Epithelial cell of proximal tubule (primary cell): ENCODE data around the gene IKZF3. TPM values are rescaled to one million over a fixed set of nuclear protein-coding genes. Genes with fewer than 3 reads are reported as not detected.
"Not testable (repeated sequence)": the region's sequence is repeated elsewhere in the genome, so short reads cannot be mapped to it uniquely, and the experiment has no call there.

Source experiments
- DNase-seq: peaks from one replicate; pipeline ENCODE4 v3.0.0-alpha.2; 2011; ENCODE audit warnings: low read depth
- H3K4me3 ChIP-seq: 2 replicates; pipeline ENCODE4 v1.5.1; 2011; ENCODE audit warnings: low read depth, mild to moderate bottlenecking, low read length
- CTCF ChIP-seq: conservative IDR thresholded peaks from 2 replicates; pipeline ENCODE4 v1.5.1; 2012; ENCODE audit warnings: low read depth, mild to moderate bottlenecking, low read length
- total RNA-seq: library from RNA; depleted of rRNA; stranded (reverse); fragments of >200 nt; gene quantifications from 2 replicates; pipeline ENCODE4 v1.2.3, GENCODE V29; 2015

IKZF3 gene
- total RNA-seq, 1 donor from 2014 or later, result not detected

- DNase-seq, result no peak
- no peak overlapping the region for H3K4me3 ChIP-seq
Measured at GRCh38 chr17:39750131-39751015, 113.7 kb downstream of the IKZF3 start.

DNA sequence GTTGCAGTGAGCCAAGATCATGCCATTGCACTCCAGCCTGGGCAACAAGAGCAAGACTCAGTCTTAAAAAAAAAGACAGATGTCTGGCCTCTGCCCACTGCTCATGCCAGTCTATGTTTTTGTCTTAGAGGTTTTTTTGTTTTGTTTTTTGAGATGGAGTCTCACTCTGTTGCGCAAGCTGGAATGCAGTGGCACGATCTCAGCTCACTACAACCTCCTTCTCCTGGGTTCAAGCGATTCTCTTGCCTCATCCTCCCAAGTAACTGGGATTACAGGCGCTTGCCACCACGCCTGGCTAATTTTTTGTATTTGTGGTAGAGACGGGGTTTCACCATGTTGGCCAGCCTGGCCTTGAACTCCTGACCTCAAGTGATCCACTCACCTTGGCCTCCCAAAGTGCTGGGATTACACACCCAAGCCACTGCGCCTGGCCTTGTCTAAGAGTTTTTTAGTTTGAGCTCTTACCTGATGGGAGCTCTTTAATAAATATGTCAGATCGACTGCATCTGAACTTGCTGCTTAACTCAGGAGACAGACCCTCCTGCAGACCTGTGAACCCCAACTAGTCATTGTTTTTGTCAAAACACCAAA lies 115.6 kb downstream of the IKZF3 start:
- H3K4me3 ChIP-seq, DNase-seq: not testable (repeated sequence)

More at GRCh38 chr17:39750131-39751015, 113.7 kb downstream of the IKZF3 start:
- TF ChIP-seq CTCF, result no peak

DNA sequence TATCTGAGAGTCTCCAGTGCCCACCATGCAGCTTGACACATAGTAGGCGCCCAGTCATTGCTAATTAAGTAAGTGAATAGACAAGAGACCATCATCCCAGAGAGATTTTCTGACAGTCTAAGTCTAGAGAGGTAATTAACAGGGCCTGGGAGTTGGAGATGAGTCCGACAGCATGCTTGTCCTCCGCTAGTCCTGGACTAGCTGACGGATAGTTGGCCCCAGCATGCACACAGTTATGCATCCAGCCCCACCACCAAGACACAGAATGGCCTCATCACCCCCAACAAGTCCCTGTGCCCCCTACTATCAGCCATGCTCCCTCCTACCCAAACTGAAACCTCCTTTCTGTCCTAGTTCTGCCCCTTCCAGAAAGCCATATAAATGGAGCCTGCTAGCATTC lies 116.4 kb downstream of the IKZF3 start:
- H3K4me3 ChIP-seq, result no peak overlapping the region
- TF ChIP-seq CTCF, result no peak
- DNase-seq, result no peak

GRCh38 chr17:39746145-39746461 lies 118.0 kb downstream of the IKZF3 start:
- no peak overlapping the region for H3K4me3 ChIP-seq
- no peak for DNase-seq
- TF ChIP-seq CTCF, result no peak

DNA sequence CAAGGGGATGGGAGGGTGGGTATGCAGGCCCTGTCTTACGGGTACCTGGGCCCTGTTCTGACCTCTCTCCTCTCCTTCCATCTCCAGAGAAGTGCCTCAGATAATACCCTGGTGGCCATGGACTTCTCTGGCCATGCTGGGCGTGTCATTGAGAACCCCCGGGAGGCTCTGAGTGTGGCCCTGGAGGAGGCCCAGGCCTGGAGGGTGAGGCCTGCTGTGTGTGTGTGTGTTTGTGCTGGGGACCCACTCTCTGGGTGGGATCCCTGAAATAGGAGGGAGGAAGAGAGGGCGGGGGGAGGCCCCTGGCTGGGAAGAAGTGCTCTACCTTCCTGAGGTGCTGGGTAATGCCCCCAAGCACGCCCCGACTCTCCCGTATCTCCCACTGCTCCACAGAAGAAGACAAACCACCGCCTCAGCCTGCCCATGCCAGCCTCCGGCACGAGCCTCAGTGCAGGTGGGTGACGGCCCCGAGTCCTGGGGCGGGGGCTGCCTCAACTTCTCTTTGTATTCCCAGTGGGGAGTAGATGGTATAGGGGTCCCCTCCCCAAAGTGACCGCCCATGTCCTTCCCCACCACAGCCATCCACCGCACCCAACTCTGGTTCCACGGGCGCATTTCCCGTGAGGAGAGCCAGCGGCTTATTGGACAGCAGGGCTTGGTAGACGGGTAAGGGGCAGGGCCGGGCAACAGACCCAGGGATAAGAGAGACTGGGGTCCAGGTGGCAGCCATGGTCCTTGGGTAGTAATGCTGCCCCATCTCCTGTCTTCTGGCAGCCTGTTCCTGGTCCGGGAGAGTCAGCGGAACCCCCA lies 118.6 kb downstream of the IKZF3 start:
- H3K4me3 ChIP-seq, result no peak overlapping the region
- TF ChIP-seq CTCF, result no peak
- DNase-seq, result no peak

- TF ChIP-seq CTCF, result no peak
- DNase-seq, result no peak
- H3K4me3 ChIP-seq, result no peak overlapping the region
Measured at GRCh38 chr17:39744836-39745215, 119.3 kb downstream of the IKZF3 start.
